Peyer's patch (tissue), 4 donors: ENCODE measurements around the gene STH. TPM values are rescaled to one million over a fixed set of nuclear protein-coding genes. Genes with fewer than 3 reads are reported as not detected.

Experiments used
- DNase-seq, 3 donors: peaks; one replicate each; pipeline ENCODE4 v3.0.0-alpha.2; 2017 to 2019
- H3K27ac ChIP-seq, 4 donors: fragments of 200-600 bp; sonication (generic); one replicate each; pipeline ENCODE4 v1.5.1; 2016 to 2019
- H3K27me3 ChIP-seq, 2 donors: fragments of 200-600 bp; sonication (generic); one replicate each; pipeline ENCODE4 v1.5.1; 2019
- H3K36me3 ChIP-seq, 3 donors: fragments of 200-600 bp; sonication (generic); one replicate each; pipeline ENCODE4 v1.5.1; 2016 to 2019
- H3K4me1 ChIP-seq, 4 donors: fragments of 200-600 bp; sonication (generic); one replicate each; pipeline ENCODE4 v1.5.1; 2016 to 2019
- H3K4me3 ChIP-seq, 4 donors: fragments of 200-600 bp; sonication (generic); 1 replicate in 3 of 4; 2 replicates in 1 of 4; pipeline ENCODE4 v1.5.1; 2016 to 2019; ENCODE audit warnings: mild to moderate bottlenecking in 1 of 4
- H3K9me3 ChIP-seq, 4 donors: fragments of 200-600 bp; sonication (generic); one replicate each; pipeline ENCODE4 v1.5.1; 2016 to 2019; ENCODE audit warnings: mild to moderate bottlenecking in 1 of 4
- POLR2A ChIP-seq, 2 donors: fragments of 450-650 bp; IDR thresholded peaks; one replicate each; pipeline ENCODE4 v1.5.1; 2017; ENCODE audit warnings: antibody characterized with exemption in 2 of 2, mild to moderate bottlenecking in 2 of 2, moderate library complexity in 2 of 2
- total RNA-seq, 4 donors: library from RNA; depleted of rRNA; stranded (reverse); fragments of >200 nt; gene quantifications; one replicate each; pipeline ENCODE4 v1.1.0, GENCODE V29; 2016
- TF ChIP-seq, protein P1 (sequence below), 6 experiments: fragments of 450-650 bp in 4 of 6; fragments of 200-600 bp in 2 of 6; sonication (generic) in 1 of 6; IDR thresholded peaks; one replicate each; pipeline ENCODE4 v1.5.1; 2017 to 2019; ENCODE audit warnings: antibody characterized with exemption in 6 of 6, mild to moderate bottlenecking in 3 of 6, moderate library complexity in 1 of 6

The STH gene
- total RNA-seq, 4 donors from 2014 or later, result not detected

DNA sequence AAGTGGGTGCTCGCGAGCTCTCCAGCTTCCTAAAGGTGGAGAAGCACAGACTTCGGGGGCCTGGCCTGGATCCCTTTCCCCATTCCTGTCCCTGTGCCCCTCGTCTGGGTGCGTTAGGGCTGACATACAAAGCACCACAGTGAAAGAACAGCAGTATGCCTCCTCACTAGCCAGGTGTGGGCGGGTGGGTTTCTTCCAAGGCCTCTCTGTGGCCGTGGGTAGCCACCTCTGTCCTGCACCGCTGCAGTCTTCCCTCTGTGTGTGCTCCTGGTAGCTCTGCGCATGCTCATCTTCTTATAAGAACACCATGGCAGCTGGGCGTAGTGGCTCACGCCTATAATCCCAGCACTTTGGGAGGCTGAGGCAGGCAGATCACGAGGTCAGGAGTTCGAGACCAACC lies 1.9 kb upstream of the STH start:
- no peaks in the 10 kb centered on the region for H3K36me3 ChIP-seq
- TF ChIP-seq, protein P1, sequence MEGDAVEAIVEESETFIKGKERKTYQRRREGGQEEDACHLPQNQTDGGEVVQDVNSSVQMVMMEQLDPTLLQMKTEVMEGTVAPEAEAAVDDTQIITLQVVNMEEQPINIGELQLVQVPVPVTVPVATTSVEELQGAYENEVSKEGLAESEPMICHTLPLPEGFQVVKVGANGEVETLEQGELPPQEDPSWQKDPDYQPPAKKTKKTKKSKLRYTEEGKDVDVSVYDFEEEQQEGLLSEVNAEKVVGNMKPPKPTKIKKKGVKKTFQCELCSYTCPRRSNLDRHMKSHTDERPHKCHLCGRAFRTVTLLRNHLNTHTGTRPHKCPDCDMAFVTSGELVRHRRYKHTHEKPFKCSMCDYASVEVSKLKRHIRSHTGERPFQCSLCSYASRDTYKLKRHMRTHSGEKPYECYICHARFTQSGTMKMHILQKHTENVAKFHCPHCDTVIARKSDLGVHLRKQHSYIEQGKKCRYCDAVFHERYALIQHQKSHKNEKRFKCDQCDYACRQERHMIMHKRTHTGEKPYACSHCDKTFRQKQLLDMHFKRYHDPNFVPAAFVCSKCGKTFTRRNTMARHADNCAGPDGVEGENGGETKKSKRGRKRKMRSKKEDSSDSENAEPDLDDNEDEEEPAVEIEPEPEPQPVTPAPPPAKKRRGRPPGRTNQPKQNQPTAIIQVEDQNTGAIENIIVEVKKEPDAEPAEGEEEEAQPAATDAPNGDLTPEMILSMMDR (IDR thresholded peaks at IDR 0.05), result no peak
- TF ChIP-seq POLR2A (IDR thresholded peaks at IDR 0.05), result no peak
- H3K4me1 ChIP-seq, result no peaks in the 10 kb centered on the region
- H3K27ac ChIP-seq, result no peak overlapping the region
- no peaks in the 10 kb centered on the region for H3K9me3 ChIP-seq
- no peak overlapping the region for H3K4me3 ChIP-seq
- no peaks in the 10 kb centered on the region for H3K27me3 ChIP-seq
- DNase-seq, result no peak

DNA sequence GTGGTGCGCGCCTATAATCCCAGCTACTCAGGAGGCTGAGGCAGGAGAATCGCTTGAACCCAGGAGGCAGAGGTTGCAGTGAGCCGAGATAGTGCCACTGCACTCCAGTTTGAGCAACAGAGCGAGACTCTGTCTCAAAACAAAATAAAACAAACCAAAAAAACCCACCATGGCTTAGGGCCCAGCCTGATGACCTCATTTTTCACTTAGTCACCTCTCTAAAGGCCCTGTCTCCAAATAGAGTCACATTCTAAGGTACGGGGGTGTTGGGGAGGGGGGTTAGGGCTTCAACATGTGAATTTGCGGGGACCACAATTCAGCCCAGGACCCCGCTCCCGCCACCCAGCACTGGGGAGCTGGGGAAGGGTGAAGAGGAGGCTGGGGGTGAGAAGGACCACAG lies 1.4 kb upstream of the STH start:
- no peaks in the 10 kb centered on the region for H3K27me3 ChIP-seq
- H3K36me3 ChIP-seq, result no peaks in the 10 kb centered on the region
- no peak for TF ChIP-seq POLR2A (IDR thresholded peaks at IDR 0.05)
- TF ChIP-seq, protein P1 (IDR thresholded peaks at IDR 0.05), result no peak
- DNase-seq, result no peak
- peaks cover 0 to under 1% (median 0%) of the 10 kb centered on the region in 4 donors for H3K4me1 ChIP-seq
- H3K4me3 ChIP-seq, result no peak overlapping the region
- H3K9me3 ChIP-seq, result no peaks in the 10 kb centered on the region
- no peak overlapping the region for H3K27ac ChIP-seq

DNA sequence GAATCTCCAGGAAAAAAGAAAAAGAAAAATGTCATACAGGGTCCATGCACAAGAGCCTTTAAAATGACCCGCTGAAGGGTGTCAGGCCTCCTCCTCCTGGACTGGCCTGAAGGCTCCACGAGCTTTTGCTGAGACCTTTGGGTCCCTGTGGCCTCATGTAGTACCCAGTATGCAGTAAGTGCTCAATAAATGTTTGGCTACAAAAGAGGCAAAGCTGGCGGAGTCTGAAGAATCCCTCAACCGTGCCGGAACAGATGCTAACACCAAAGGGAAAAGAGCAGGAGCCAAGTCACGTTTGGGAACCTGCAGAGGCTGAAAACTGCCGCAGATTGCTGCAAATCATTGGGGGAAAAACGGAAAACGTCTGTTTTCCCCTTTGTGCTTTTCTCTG lies 845 bp downstream of the STH start:
- no peaks in the 10 kb centered on the region for H3K27me3 ChIP-seq
- H3K4me3 ChIP-seq, result no peak overlapping the region
- peaks cover 0 to 17% (median 0%) of the 10 kb centered on the region in 4 donors for H3K4me1 ChIP-seq
- no peaks in the 10 kb centered on the region for H3K9me3 ChIP-seq
- no peaks in the 10 kb centered on the region for H3K36me3 ChIP-seq
- DNase-seq, result no peak
- no peak for TF ChIP-seq POLR2A (IDR thresholded peaks at IDR 0.05)
- TF ChIP-seq, protein P1 (IDR thresholded peaks at IDR 0.05), result no peak
- H3K27ac ChIP-seq, result no peak overlapping the region

DNA sequence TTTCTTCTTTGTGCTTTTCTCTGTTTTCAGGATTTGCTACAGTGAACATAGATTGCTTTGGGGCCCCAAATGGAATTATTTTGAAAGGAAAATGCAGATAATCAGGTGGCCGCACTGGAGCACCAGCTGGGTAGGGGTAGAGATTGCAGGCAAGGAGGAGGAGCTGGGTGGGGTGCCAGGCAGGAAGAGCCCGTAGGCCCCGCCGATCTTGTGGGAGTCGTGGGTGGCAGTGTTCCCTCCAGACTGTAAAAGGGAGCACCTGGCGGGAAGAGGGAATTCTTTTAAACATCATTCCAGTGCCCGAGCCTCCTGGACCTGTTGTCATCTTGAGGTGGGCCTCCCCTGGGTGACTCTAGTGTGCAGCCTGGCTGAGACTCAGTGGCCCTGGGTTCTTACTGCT lies 1.2 kb downstream of the STH start:
- TF ChIP-seq POLR2A (IDR thresholded peaks at IDR 0.05), result no peak
- TF ChIP-seq, protein P1 (IDR thresholded peaks at IDR 0.05), result no peak
- Histone ChIP-seq H3K4me1 (peaks cover 0 to 17% (median 0%) of the 10 kb centered on the region in 4 donors), H3K36me3 (no peaks in the 10 kb centered on the region), H3K27me3 (no peaks in the 10 kb centered on the region), H3K9me3 (no peaks in the 10 kb centered on the region), H3K27ac (no peak overlapping the region), H3K4me3 (no peak overlapping the region)
- DNase-seq, result no peak

DNA sequence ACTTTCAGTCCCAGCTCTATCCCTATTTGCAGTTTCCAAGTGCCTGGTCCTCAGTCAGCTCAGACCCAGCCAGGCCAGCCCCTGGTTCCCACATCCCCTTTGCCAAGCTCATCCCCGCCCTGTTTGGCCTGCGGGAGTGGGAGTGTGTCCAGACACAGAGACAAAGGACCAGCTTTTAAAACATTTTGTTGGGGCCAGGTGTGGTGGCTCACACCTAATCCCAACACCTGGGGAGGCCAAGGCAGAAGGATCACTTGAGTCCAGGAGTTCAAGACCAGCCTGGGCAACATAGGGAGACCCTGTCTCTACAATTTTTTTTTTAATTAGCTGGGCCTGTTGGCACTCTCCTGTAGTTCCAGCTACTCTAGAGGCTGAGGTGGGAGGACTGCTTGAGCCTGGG lies 1.7 kb downstream of the STH start:
- no peaks in the 10 kb centered on the region for H3K36me3 ChIP-seq

More for the DNA sequence above, 1.7 kb downstream of the STH start:
- no peak overlapping the region for H3K4me3 ChIP-seq
- H3K27ac ChIP-seq, result no peak overlapping the region
- no peaks in the 10 kb centered on the region for H3K9me3 ChIP-seq
- H3K27me3 ChIP-seq, result no peaks in the 10 kb centered on the region
- H3K4me1 ChIP-seq, result peaks cover 0 to 17% (median 0%) of the 10 kb centered on the region in 4 donors
- TF ChIP-seq POLR2A (IDR thresholded peaks at IDR 0.05), result no peak
- TF ChIP-seq, protein P1 (IDR thresholded peaks at IDR 0.05), result no peak
- DNase-seq, result no peak
